Liver (tissue), 9 donors: Measurements from ENCODE around the gene UBA1. TPM values are rescaled to one million over a fixed set of nuclear protein-coding genes. Genes with fewer than 3 reads are reported as not detected.

Experiments used
- DNase-seq: peaks from one replicate; pipeline ENCODE4 v3.0.0-alpha.2; 2017; ENCODE audit warnings: low spot score
- H3K27ac ChIP-seq, 2 donors: one replicate each; pipeline ENCODE4 v1.7.0; 2013; ENCODE audit warnings: inconsistent platforms in 2 of 2, low read length in 2 of 2, control low read depth in 1 of 2, low read depth in 1 of 2, mild to moderate bottlenecking in 1 of 2
- H3K27me3 ChIP-seq, 4 donors: one replicate each; pipeline versions ENCODE4 v1.6.1 to v1.7.0; 2013; ENCODE audit warnings: low read length in 3 of 4, inconsistent platforms in 1 of 4, mild to moderate bottlenecking in 1 of 4, moderate library complexity in 1 of 4; ENCODE audit not compliant: control insufficient read depth in 4 of 4, insufficient read depth in 4 of 4
- H3K36me3 ChIP-seq, 4 donors: one replicate each; pipeline versions ENCODE4 v1.6.1 to v1.7.0; 2013; ENCODE audit warnings: low read length in 3 of 4, mild to moderate bottlenecking in 3 of 4, low read depth in 1 of 4, moderate library complexity in 1 of 4; ENCODE audit not compliant: control insufficient read depth in 4 of 4, insufficient read depth in 3 of 4
- H3K4me1 ChIP-seq, 4 donors: one replicate each; pipeline versions ENCODE4 v1.6.1 to v1.7.0; 2013; ENCODE audit warnings: low read length in 3 of 4, mild to moderate bottlenecking in 3 of 4, moderate library complexity in 1 of 4; ENCODE audit not compliant: control insufficient read depth in 4 of 4, insufficient read depth in 4 of 4
- H3K4me3 ChIP-seq, 3 donors: one replicate each; pipeline versions ENCODE4 v1.6.1 to v1.7.0; 2013; ENCODE audit warnings: low read length in 3 of 3, control low read depth in 1 of 3, low read depth in 1 of 3, mild to moderate bottlenecking in 1 of 3
- H3K9ac ChIP-seq, 2 donors: one replicate each; pipeline ENCODE4 v1.7.0; 2013; ENCODE audit warnings: low read length in 2 of 2, mild to moderate bottlenecking in 2 of 2, moderate library complexity in 2 of 2, control low read depth in 1 of 2, low read depth in 1 of 2
- H3K9me3 ChIP-seq, 4 donors: one replicate each; pipeline versions ENCODE4 v1.6.1 to v1.7.0; 2013; ENCODE audit warnings: low read length in 3 of 4; ENCODE audit not compliant: control insufficient read depth in 4 of 4
- EGR1 ChIP-seq, 2 donors: IDR thresholded peaks; 2 replicates each; pipeline ENCODE4 v1.6.1; 2016 to 2018; ENCODE audit warnings: antibody characterized with exemption in 2 of 2, low read depth in 2 of 2
- FOXA1 ChIP-seq: IDR thresholded peaks from 2 replicates; pipeline ENCODE4 v1.6.1; 2016; ENCODE audit warnings: antibody characterized with exemption
- FOXA2 ChIP-seq: IDR thresholded peaks from 2 replicates; pipeline ENCODE4 v1.6.1; 2016; ENCODE audit warnings: antibody characterized with exemption
- HNF4A ChIP-seq, 2 donors: conservative IDR thresholded peaks; 2 replicates each; pipeline ENCODE4 v1.6.1; 2016; ENCODE audit warnings: antibody characterized with exemption in 2 of 2, mild to moderate bottlenecking in 2 of 2
- JUND ChIP-seq, 2 donors: IDR thresholded peaks; 2 replicates each; pipeline ENCODE4 v1.6.1; 2016; ENCODE audit warnings: antibody characterized with exemption in 2 of 2
- NR2F2 ChIP-seq: IDR thresholded peaks from 2 replicates; pipeline ENCODE4 v1.6.1; 2016; ENCODE audit warnings: antibody characterized with exemption
- SP1 ChIP-seq: IDR thresholded peaks from 2 replicates; pipeline ENCODE4 v1.6.1; 2018; ENCODE audit warnings: antibody characterized with exemption, mild to moderate bottlenecking
- YY1 ChIP-seq: IDR thresholded peaks from 2 replicates; pipeline ENCODE4 v1.6.1; 2016; ENCODE audit warnings: antibody characterized with exemption, mild to moderate bottlenecking
- WGBS: extraction: QIAGEN DNeasy Blood & Tissue Kit; methylation state at CpG from one replicate; pipeline ENCODE4 v1.1.7; 2013; 5-methylcytosine and 5-hydroxymethylcytosine counted together
- polyA plus RNA-seq, 2 donors: library from polyadenylated mRNA; stranded (reverse) in 1 of 2; unstranded in 1 of 2; fragments of 200-250 nt in 1 of 2; fragments of >200 nt in 1 of 2; fragmentation: Nextera tagmentation in 1 of 2; extraction: Ambion mirVana in 1 of 2; gene quantifications; one replicate each; pipeline versions ENCODE4 v1.2.1 to v1.2.3, GENCODE V29; 2013 to 2015
- total RNA-seq, 2 donors: library from RNA; depleted of rRNA; stranded (reverse); fragments of >200 nt; gene quantifications; one replicate each; pipeline ENCODE4 v1.2.3, GENCODE V29; 2014
- TF ChIP-seq, protein P1 (sequence below): IDR thresholded peaks from 2 replicates; pipeline ENCODE4 v1.6.1; 2016; ENCODE audit warnings: antibody characterized with exemption, mild to moderate bottlenecking
- TF ChIP-seq, protein P2 (sequence below): IDR thresholded peaks from 2 replicates; pipeline ENCODE4 v1.6.1; 2016; ENCODE audit warnings: antibody characterized with exemption
- TF ChIP-seq, protein P3 (sequence below): fragments of 150-350 bp; IDR thresholded peaks from 2 replicates; pipeline ENCODE4 v1.5.1; 2017; ENCODE audit warnings: improper control_type of control experiment, low read depth, low read length; ENCODE audit not compliant: missing input control
- TF ChIP-seq, protein P4 (sequence below): IDR thresholded peaks from 2 replicates; pipeline ENCODE4 v1.6.1; 2016; ENCODE audit warnings: antibody characterized with exemption
- donor health status: healthy.
- donor health status: healthy.
- donor health status: healthy.
- donor health status: healthy.
- donor health status: healthy.

Gene UBA1
- total and polyA plus RNA-seq, 4 donors, result 39.8 to 85.4 (median 68.7) TPM

DNA sequence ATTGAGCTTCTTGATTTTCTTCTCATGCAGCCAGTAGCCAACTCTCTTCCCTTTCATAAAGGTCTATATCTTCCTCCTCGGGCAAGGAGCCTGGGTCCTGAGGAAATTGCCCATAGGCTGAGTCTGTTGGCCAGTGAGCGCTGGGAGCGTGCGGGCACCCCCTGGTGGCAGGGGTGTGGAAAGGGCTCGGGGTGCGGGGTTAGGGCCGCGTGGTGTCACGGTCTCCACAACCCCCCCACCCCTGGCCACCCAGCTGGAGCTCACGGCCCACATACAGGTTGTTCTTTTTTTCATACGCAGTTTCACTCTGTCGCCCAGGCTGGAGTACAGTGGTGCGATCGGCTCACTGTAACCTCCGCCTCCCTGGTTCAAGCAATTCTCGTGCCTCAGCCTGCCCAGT lies 35.5 kb upstream of the UBA1 start:
- DNase-seq, result no peak
- no peak overlapping the region for H3K27ac ChIP-seq
- H3K36me3 ChIP-seq, result peaks cover 0 to 13% (median 3%) of the 10 kb centered on the region in 4 donors
- 98% methylated on average over 16 of the region's 16 CpGs for WGBS
- H3K9ac ChIP-seq, result no peak overlapping the region
- H3K9me3 ChIP-seq, result no peaks in the 10 kb centered on the region
- no peaks in the 10 kb centered on the region for H3K27me3 ChIP-seq
- peaks cover 0 to 6% (median 0%) of the 10 kb centered on the region in 4 donors for H3K4me1 ChIP-seq
- H3K4me3 ChIP-seq, result no peak overlapping the region
- TF ChIP-seq, protein P1, sequence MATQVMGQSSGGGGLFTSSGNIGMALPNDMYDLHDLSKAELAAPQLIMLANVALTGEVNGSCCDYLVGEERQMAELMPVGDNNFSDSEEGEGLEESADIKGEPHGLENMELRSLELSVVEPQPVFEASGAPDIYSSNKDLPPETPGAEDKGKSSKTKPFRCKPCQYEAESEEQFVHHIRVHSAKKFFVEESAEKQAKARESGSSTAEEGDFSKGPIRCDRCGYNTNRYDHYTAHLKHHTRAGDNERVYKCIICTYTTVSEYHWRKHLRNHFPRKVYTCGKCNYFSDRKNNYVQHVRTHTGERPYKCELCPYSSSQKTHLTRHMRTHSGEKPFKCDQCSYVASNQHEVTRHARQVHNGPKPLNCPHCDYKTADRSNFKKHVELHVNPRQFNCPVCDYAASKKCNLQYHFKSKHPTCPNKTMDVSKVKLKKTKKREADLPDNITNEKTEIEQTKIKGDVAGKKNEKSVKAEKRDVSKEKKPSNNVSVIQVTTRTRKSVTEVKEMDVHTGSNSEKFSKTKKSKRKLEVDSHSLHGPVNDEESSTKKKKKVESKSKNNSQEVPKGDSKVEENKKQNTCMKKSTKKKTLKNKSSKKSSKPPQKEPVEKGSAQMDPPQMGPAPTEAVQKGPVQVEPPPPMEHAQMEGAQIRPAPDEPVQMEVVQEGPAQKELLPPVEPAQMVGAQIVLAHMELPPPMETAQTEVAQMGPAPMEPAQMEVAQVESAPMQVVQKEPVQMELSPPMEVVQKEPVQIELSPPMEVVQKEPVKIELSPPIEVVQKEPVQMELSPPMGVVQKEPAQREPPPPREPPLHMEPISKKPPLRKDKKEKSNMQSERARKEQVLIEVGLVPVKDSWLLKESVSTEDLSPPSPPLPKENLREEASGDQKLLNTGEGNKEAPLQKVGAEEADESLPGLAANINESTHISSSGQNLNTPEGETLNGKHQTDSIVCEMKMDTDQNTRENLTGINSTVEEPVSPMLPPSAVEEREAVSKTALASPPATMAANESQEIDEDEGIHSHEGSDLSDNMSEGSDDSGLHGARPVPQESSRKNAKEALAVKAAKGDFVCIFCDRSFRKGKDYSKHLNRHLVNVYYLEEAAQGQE, result no peak
- no peak for TF ChIP-seq FOXA2
- TF ChIP-seq YY1, result no peak
- TF ChIP-seq, protein P2, sequence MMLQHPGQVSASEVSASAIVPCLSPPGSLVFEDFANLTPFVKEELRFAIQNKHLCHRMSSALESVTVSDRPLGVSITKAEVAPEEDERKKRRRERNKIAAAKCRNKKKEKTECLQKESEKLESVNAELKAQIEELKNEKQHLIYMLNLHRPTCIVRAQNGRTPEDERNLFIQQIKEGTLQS, result no peak
- no peak for TF ChIP-seq JUND (IDR thresholded peaks at IDR 0.05)
- no peak for TF ChIP-seq NR2F2
- TF ChIP-seq FOXA1, result no peak
- TF ChIP-seq, protein P3, sequence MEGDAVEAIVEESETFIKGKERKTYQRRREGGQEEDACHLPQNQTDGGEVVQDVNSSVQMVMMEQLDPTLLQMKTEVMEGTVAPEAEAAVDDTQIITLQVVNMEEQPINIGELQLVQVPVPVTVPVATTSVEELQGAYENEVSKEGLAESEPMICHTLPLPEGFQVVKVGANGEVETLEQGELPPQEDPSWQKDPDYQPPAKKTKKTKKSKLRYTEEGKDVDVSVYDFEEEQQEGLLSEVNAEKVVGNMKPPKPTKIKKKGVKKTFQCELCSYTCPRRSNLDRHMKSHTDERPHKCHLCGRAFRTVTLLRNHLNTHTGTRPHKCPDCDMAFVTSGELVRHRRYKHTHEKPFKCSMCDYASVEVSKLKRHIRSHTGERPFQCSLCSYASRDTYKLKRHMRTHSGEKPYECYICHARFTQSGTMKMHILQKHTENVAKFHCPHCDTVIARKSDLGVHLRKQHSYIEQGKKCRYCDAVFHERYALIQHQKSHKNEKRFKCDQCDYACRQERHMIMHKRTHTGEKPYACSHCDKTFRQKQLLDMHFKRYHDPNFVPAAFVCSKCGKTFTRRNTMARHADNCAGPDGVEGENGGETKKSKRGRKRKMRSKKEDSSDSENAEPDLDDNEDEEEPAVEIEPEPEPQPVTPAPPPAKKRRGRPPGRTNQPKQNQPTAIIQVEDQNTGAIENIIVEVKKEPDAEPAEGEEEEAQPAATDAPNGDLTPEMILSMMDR, result no peak
- no peak for TF ChIP-seq EGR1 (IDR thresholded peaks at IDR 0.05; ENCODE audit: low read depth in 2 of 2)
- TF ChIP-seq HNF4A (conservative IDR thresholded peaks at IDR 0.05), result no peak
- TF ChIP-seq, protein P4, sequence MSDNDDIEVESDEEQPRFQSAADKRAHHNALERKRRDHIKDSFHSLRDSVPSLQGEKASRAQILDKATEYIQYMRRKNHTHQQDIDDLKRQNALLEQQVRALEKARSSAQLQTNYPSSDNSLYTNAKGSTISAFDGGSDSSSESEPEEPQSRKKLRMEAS, result no peak

DNA sequence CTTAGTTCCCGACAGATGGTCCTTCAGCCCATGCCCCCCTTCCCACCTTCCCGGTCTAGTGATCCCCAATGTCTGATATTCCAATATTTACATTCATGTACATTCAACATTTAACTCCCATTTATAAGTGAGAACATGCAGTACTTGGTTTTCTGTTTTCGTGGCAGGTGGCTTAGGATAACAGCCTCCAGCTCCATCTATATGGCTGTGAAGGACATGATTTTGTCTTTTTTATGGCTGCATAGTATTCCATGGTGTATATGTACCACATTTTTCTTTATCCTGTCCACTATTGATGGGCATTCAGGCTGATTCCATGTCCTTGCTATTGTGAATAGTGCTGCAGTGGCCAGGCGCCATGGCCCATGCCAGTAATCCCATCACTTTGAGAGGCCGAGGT lies 34.8 kb upstream of the UBA1 start:
- Histone ChIP-seq H3K4me1 (peaks cover 0 to 6% (median 2%) of the 10 kb centered on the region in 4 donors), H3K27ac (no peak overlapping the region), H3K27me3 (no peaks in the 10 kb centered on the region), H3K4me3 (no peak overlapping the region), H3K9me3 (no peaks in the 10 kb centered on the region), H3K36me3 (peaks cover 0 to 13% (median 3%) of the 10 kb centered on the region in 4 donors), H3K9ac (no peak overlapping the region)
- DNase-seq, result no peak
- 97% methylated on average over 5 of the region's 5 CpGs for WGBS
- TF ChIP-seq SP1 (no peak), NR2F2 (no peak)

DNA sequence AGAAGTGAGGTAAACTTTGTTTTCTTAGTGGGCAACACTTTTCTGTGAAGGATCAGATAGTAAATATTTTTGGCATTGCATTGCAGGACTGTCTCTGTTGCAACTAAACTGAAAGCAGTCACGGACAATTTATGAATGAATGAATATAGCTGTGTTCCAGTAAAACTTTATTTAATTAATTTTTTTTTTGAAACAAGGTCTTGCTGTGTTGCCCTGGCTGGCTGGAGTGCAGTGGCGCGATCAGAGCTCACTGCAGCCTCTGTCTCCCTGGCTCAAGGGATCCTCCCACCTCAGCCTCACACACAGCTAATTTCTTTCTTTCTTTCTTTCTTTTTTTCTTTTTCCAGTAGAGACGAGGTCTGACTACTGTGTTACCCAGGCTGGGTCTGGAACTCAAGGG lies 32.8 kb upstream of the UBA1 start:
- 79% methylated on average over 4 of the region's 4 CpGs for WGBS
- Histone ChIP-seq H3K27ac (no peak overlapping the region), H3K4me1 (peaks cover 2 to 11% (median 7%) of the 10 kb centered on the region in 4 donors), H3K27me3 (no peaks in the 10 kb centered on the region), H3K9ac (no peak overlapping the region), H3K9me3 (no peaks in the 10 kb centered on the region), H3K36me3 (peaks cover 0 to 13% (median 2%) of the 10 kb centered on the region in 4 donors), H3K4me3 (no peak overlapping the region)
- no peak for DNase-seq
- TF ChIP-seq, protein P3, result no peak
- TF ChIP-seq FOXA1, result no peak
- TF ChIP-seq, protein P2, result no peak
